NCI-H748 (cell line): ENCODE data around the gene MLH3.

ENCODE experiments used
- DNase-seq: peaks from one replicate; lab custom pipeline; 2025; ENCODE audit not compliant: unreplicated experiment; lab: John Stamatoyannopoulos, UW

MLH3 gene

GRCh38 chr14:75067212-75067611, 15.9 kb upstream of the MLH3 start:
- DNase-seq: no peak

GRCh38 chr14:75066691-75067090, 15.4 kb upstream of the MLH3 start:
- DNase-seq: no peak

GRCh38 chr14:75064205-75064567, 12.9 kb upstream of the MLH3 start:
- DNase-seq: no peak

GRCh38 chr14:75063491-75064204, 12.4 kb upstream of the MLH3 start, which contains the start of gene ACYP1:
TSS of gene ACYP1 (minus strand) at chr14:75064024. CDS start at chr14:75063553, 471 bp downstream.
- DNase-seq: peak; percentile 94

GRCh38 chr14:75063013-75063412, 11.7 kb upstream of the MLH3 start:
- DNase-seq: peak; percentile 33

- DNase-seq: no peak
Observed at GRCh38 chr14:75060420-75060819, 9.2 kb upstream of the MLH3 start.

DNA sequence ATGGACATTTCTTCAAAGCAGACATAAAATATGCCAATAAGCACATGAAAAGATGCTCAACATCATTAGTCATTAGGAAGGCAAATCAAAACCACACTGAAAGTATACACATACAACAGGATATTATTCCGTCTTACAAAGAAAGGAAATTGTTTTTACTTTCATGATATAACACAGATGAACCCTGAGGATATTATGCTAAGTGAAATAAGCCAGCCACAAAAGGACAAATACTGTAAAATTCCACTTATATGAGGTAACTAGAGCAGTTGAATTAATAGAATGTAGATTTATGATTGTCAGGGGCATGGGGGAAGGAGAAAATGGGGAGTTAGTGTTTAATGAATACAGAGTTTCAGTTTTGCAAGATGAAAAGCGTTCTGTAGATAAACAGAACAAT, 8.4 kb upstream of the MLH3 start:
- DNase-seq: no peak

GRCh38 chr14:75054421-75054820, 3.2 kb upstream of the MLH3 start:
- DNase-seq: no peak

DNA sequence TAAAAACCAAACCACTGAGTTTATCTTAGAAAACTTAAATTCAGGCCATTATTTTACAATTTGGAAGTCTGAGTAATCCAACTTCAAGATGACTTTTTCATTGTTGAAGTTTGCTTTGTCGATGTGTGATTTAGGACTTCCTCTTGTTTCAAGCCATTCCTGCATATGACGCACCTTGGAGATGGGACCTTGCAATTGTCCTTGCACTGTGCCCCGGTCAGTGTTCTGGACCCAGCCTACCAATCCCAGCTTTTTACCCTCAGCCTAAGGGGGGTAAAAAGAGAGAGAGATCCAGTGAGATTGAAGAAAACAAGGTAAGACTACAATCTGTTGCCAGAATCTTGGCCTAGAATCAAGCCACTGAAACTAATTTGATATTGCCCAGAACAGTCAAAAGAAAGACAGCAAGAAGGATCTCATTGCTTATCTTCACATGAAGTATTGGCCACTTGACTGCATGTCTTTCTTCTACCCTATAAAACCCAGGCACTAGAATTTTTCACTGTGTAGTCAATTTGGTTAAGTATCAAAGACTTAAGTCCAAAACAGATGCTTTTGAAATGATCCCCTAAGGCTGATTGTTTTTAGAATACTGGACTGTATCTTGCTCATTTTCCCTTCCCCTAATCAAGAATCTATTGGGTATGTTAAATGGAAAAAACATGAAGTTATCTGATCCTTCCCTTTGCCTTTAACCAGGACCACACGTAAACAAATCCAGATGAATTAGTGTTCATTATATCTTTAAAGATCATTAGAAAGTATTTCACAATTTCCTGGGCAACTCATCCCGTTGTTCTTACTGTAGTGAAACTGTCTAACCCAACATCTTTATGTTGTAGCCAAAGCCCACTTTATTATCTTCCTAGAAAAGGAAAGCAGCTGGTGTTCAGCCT, 2.4 kb upstream of the MLH3 start:
- no peak for DNase-seq

DNA sequence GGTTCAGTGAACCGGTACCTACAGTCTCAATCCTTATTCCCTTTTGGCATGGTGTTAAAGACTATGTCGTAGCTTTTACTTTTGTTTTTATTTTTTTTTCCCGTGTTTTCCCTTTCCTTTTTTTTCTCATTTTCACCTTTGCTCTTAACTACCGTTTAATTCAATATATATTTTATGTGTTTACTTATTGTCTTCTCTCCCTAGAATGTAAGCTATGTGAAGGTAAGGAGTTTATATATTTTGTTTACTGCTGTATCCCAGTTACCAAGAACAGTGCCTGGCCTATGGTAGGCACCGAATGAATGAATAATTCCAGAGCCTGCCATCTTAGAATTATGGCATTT, 261 bp upstream of the MLH3 start:
- DNase-seq: no peak

DNA sequence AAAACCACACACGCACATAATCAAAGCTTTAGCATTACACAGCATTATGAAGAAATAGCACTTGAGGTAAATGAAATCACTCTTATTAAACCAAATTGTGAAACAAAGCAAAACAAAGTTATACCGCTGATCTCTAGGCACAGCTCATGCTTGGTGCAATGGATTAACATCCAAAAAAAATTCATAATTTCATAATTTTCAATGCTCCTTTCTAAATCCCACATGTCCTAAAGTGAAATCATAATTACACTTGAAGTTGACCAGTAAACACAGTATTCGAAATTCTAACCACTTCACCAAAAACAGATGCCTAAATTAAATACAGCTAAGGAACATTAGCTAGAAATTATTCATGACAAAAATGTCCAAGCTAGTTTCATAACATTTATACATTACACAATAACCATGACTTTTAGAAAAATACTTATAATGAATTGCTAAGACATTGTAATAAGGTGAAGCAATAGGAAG, 1.5 kb downstream of the MLH3 start:
- no peak for DNase-seq

DNA sequence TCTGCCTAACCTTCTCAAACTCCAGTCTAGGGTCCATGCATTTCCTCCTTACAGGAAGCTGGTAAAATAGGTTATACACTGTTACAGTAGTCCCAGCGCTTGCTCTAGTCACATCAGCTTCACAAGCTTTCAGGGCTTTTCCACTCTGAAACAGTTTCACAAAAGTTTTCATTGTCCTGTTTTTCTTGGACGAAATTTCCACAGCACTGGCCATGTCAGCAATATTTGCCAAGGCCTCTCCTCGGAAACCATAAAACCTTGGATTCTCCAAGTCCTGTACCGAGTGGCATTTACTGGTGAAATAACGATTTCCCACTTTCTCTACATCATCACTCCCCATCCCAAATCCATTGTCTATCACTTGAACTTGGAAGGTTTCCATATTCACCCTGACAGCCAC, 2.1 kb downstream of the MLH3 start:
- no peak for DNase-seq

GRCh38 chr14:75048101-75048500, 3.2 kb downstream of the MLH3 start:
- no peak for DNase-seq

- no peak for DNase-seq
Observed at GRCh38 chr14:75047506-75047905, 3.8 kb downstream of the MLH3 start.

- no peak for DNase-seq
Observed at GRCh38 chr14:75046899-75047298, 4.4 kb downstream of the MLH3 start.

DNA sequence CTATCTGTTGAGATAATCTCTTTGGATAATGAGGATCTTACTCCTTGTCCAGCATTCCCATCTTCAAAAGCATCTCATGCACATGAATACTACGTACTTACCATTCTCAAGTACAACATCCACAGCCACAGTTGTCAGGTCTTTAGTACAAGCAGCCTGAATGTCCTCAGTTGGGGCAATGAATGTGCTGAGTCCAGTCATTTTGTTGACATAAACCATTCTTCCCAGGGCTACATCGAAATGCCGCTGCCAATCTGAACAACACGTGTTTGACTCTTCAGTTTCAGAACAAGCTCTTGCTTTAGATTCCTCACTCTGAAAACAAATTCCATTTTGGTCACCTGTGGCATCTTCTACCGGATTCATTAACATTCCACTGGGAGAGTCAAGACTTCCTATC, 5.0 kb downstream of the MLH3 start:
- DNase-seq: no peak

DNA sequence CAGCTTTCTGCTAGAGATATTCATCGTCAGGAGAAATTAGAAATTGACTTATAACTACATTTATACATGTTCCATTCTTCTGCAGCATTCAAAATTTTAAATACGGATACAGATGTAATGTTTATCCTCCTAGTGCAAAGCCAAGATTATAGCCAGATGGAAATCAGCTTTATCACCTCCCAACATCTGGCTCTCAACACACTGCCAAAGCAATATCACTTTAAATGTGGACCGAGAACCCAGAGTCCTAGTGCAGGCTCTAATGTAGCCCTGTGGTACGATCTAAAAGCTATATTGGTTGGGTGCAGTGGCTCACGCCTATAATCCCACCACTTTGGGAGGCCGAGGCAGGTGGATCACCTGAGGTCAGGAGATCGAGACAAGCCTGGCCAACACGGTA, 6.5 kb downstream of the MLH3 start:
- no peak for DNase-seq

DNA sequence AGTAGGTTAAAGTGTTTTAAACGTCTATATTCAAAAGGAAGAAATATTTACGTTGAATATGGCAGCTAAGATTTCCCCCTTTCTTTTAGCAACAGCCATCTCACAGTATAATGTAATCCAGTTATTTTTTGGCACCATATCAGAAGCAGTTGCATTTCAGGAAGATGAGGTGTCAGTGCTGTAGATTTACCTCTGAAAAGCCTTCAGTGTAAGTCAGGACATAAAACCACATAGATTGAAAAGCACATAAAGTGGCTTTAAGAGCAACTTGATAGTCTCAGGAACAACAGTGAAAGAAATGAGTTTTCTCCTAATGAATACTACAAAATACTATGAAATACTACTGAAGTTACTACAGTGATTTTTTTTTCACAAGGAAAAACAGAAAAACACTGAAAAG, 6.9 kb downstream of the MLH3 start:
- DNase-seq: no peak

DNA sequence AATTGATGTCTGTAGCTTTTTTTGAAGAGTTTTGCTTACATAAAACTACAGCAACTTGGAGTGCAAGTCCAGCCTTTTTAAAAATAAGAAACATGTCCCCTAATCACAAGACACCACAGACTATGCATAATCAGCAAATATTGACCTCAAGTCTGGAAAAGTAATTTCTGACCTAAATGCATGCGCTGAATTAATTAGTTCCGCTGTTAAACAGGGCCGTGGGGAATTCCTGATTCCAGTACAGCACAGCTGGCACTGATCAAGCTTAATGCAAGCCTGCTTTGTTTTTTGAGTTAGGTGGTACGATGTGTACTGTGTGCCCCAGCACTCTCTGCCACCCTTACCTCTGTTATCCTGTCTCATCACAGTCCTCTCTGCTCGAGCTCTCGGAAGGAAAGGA, 9.2 kb downstream of the MLH3 start:
- DNase-seq: no peak

DNA sequence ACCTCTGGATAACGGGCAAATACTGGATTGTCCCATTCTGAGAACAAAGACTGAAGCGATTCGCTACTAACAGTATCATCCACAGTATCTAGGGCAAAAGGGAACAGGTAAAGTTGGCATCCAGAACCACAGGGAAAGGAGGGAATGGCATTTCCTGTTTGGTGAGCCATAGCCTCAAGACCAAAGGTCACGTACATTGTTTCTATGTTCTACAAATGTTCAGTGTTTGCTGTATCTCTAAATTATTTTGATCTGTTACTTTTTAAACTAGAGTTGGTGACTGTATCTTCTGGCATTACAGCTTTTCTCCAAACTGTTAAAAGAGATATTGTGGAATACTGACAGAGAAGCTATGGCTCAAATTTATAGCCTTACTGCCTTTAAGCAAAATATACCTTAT, 9.7 kb downstream of the MLH3 start:
- DNase-seq: no peak

DNA sequence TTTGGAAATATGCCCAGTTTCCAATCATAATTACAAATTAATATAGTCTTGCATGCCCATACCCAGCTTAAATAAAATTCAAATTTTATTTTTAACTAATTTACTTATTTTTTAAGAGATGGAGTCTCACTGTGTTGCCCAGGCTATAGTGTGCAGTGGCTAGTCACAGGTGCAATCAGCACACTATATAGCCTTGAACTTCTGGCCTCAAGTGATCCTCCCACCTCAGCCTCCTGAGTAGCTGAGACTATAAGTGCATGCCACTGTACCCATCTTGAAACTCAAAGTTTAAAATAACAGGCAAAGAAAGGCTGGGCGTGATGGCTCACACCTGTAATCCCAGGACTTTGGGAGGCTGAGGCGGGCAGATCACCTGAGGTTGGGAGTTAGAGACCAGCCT, 10.3 kb downstream of the MLH3 start:
- no peak for DNase-seq

- no peak for DNase-seq
Observed at GRCh38 chr14:75040507-75040906, 10.8 kb downstream of the MLH3 start.
